Measurements from ENCODE around the gene TAS1R1. TPM values are rescaled to one million over a fixed set of nuclear protein-coding genes. Genes with fewer than 3 reads are reported as not detected.

TAS1R1 gene
- total RNA-seq, 2 experiments from 2014 or later: not detected

DNA sequence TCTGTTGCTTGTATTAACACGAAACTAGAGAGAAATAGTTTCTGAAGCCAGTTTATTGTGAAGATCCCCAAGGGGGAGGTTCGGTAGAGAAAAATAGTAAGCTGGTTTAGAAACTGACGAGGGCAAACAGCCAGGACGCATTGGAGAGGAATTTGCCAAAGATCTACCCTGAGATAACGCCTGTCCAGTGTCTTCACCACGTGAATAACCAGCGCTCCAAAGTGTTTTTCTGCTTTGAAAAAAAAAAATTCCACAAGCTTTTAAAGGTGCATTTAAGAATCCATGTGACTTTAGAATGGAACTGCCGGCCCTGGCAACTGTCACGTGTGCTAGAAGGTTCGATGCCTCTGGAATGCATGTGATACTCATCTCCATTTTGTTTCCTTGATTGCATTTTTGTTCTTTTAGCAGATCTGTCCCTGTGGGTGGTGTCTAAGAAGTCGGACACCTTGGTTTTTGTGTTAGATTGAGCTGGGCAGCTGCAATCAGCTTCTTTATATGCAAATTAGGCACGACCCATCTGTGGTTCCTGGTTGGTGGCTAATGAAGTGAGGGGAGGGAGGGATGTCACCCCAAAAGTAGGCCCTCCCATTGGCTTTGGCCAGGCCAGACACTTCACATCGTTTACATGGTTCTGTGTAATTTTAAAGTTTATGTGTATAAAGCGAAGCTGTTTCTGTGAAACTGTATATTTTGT is 68.3 kb downstream of the TAS1R1 start:
- Mint-ChIP-seq H3K4me3 (no peak overlapping the region), H3K27ac (no peak overlapping the region), H3K27me3 (no peaks in the 10 kb centered on the region), H3K36me3 (peaks cover 29% of the 10 kb centered on the region), H3K9me3 (no peaks in the 10 kb centered on the region), H3K4me1 (ENCODE audit: low read depth) (peaks cover 25% of the 10 kb centered on the region)
- no peak for DNase-seq
- CTCF ChIA-PET: interaction anchor here (1.3 kb wide), 1 partner anchor 69 kb away, joined by 5 read pairs; the partner anchor contains the start of gene NOL9
- intact Hi-C loops (cut with micrococcal nuclease): no loop called here
- POLR2A ChIA-PET: interaction anchor here (0.5 to 1.6 kb wide), 2 partner anchors 20 to 21 kb away, joined by 3 to 7 read pairs; partner anchors contain the start of gene KLHL21

DNA sequence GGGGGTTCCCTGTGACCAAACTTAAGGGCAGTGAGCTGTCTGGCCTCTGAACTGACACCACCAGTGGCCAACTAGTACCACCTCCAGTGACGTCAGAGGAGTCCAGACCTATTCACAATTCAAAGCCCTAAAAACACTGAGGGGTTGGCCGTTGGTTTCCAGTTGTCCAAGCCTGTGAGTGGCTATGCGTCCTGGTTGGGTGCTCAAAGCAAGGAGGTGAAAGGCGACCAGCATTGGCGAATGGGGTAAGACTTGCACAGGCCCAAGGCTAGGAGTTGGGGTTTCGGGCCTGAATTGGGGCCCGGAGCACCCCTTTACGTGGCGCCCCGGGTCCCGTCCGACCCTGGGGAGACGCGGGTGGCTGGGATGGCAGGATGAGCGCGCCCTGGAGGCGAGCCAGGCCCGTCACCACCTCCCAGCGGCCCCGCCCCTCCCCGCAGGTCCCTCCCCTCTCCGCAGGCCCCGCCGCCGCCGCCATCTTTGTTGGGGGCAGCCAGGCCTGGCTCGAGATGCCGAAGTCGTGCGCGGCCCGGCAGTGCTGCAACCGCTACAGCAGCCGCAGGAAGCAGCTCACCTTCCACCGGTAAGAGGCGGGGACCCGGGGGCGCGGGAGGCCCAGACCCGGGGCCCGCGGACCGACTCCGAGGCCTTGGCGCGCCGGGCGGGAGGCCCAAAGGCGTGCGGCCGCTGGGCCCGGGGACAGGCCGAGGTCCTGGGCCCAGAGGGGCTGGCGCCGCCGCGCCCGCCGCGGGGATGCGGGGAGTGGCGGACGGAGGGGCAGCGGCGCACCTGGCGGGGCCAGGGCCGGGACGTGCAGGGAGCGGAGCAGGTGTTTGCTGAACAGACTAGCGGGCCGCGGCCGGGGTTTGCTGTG is 69.8 kb downstream of the TAS1R1 start, which contains the start of gene THAP3:
Gene THAP3, plus strand, starts transcription at position 159 of the 874 bp plus-strand sequence. Its CDS starts 351 bp downstream, at position 510.
- CTCF ChIA-PET: interaction anchor here (0.7 to 1.1 kb wide), 3 partner anchors 20 to 71 kb away, joined by 3 to 4 read pairs (median 3); partner anchors contain the start of gene NOL9
- Mint-ChIP-seq H3K27me3 (no peaks in the 10 kb centered on the region), H3K27ac (peak within 1 kb of the TSS; percentile 71), H3K4me3 (peak within 1 kb of the TSS; percentile 91), H3K9me3 (no peaks in the 10 kb centered on the region), H3K36me3 (peaks cover 27% of the 10 kb centered on the region), H3K4me1 (ENCODE audit: low read depth) (peaks cover 25% of the 10 kb centered on the region)
- POLR2A ChIA-PET: interaction anchor here (1.2 to 1.6 kb wide), 2 partner anchors 23 to 25 kb away, joined by 4 to 7 read pairs; partner anchors contain the start of gene KLHL21
- intact Hi-C loops (cut with micrococcal nuclease): loop anchor here (1.0 to 5.0 kb wide), 3 partner anchors 12 to 133 kb away; partner anchors contain the start of genes PHF13 and PLEKHG5
- DNase-seq: peak; percentile 93

- H3K9me3 Mint-ChIP-seq: no peaks in the 10 kb centered on the region
- CTCF ChIA-PET: interaction anchor here (1.0 to 1.1 kb wide), 2 partner anchors 21 to 71 kb away, joined by 3 to 4 read pairs; partner anchors contain the start of gene NOL9
- peak overlapping the region; percentile 91 for H3K4me3 Mint-ChIP-seq
- peak overlapping the region; percentile 71 for H3K27ac Mint-ChIP-seq
- DNase-seq: peak; percentile 43
- no peaks in the 10 kb centered on the region for H3K27me3 Mint-ChIP-seq
- peaks cover 25% of the 10 kb centered on the region for H3K4me1 Mint-ChIP-seq (ENCODE audit: low read depth)
- intact Hi-C loops (cut with micrococcal nuclease): loop anchor here (1.0 to 5.0 kb wide), 3 partner anchors 12 to 133 kb away; partner anchors contain the start of genes PHF13 and PLEKHG5
- POLR2A ChIA-PET: no interaction called here
- peaks cover 25% of the 10 kb centered on the region for H3K36me3 Mint-ChIP-seq
Measured at GRCh38 chr1:6625584-6626149, 70.6 kb downstream of the TAS1R1 start.

- ChIA-PET POLR2A (no interaction called here), CTCF (interaction anchor here (1.0 kb wide), 1 partner anchor 104 kb away, joined by 3 read pairs; no protein-coding TSS in a partner anchor)
- peak overlapping the region; percentile 62 for H3K4me3 Mint-ChIP-seq
- H3K27ac Mint-ChIP-seq: no peak overlapping the region
- H3K4me1 Mint-ChIP-seq (ENCODE audit: low read depth): peaks cover 25% of the 10 kb centered on the region
- no peaks in the 10 kb centered on the region for H3K27me3 Mint-ChIP-seq
- H3K9me3 Mint-ChIP-seq: no peaks in the 10 kb centered on the region
- H3K36me3 Mint-ChIP-seq: peaks cover 20% of the 10 kb centered on the region
- no peak for DNase-seq
- intact Hi-C loops (cut with micrococcal nuclease): loop anchor here (5.0 kb wide), 1 partner anchor 135 kb away; the partner anchor contains the start of gene PLEKHG5
Measured at GRCh38 chr1:6627031-6627430, 71.9 kb downstream of the TAS1R1 start.

DNA sequence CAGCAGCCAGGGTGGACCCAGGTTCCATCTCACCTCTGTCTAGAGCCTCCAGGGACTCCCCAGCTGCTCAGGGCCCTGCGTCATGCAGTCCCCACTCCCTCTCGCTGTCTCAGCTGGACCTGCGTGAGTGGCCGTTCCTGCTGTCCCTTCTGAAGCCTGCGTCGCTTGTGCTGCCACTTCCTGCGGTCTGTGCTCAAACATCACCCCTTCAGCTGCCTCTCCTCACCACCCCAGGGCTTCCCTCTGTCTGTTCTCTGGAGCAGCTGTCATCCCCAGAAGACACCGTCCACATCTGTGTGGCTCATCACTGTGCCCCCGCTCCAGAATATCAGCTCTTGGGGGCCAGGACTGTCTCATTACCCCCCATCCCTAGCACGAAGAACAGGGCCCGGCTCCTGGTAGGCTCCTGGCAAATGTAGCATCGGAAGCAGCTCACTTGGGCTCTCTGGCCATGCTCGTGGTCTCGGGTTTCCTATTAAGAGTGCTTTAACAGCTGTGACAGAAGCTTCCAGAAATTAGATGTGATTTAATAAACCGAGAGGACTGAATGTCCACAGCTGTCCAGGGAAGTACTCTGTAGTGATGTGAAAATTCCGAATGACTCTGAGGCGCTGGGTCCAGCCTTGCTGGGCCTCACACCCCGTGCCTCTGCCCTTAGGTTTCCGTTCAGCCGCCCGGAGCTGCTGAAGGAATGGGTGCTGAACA is 72.9 kb downstream of the TAS1R1 start:
- Mint-ChIP-seq H3K27me3 (no peaks in the 10 kb centered on the region), H3K9me3 (no peaks in the 10 kb centered on the region), H3K4me3 (no peak overlapping the region), H3K36me3 (peaks cover 16% of the 10 kb centered on the region), H3K27ac (peak overlapping the region; percentile 6), H3K4me1 (ENCODE audit: low read depth) (peaks cover 25% of the 10 kb centered on the region)
- ChIA-PET POLR2A (no interaction called here), CTCF (interaction anchor here (1.1 to 1.2 kb wide), 2 partner anchors 26 to 142 kb away, joined by 3 read pairs; partner anchors contain the start of gene KLHL21)
- DNase-seq: no peak
- intact Hi-C loops (cut with micrococcal nuclease): loop anchor here (5.0 kb wide), 1 partner anchor 136 kb away; the partner anchor contains the start of gene PLEKHG5

- no peak for DNase-seq
- CTCF ChIA-PET: interaction anchor here (1.1 to 1.2 kb wide), 2 partner anchors 27 to 143 kb away, joined by 3 read pairs; partner anchors contain the start of gene KLHL21
- peaks cover 25% of the 10 kb centered on the region for H3K4me1 Mint-ChIP-seq (ENCODE audit: low read depth)
- intact Hi-C loops (cut with micrococcal nuclease): loop anchor here (5.0 kb wide), 1 partner anchor 137 kb away; the partner anchor contains the start of gene PLEKHG5
- H3K4me3 Mint-ChIP-seq: no peak overlapping the region
- no peaks in the 10 kb centered on the region for H3K9me3 Mint-ChIP-seq
- H3K27me3 Mint-ChIP-seq: no peaks in the 10 kb centered on the region
- POLR2A ChIA-PET: no interaction called here
- no peak overlapping the region for H3K27ac Mint-ChIP-seq
- H3K36me3 Mint-ChIP-seq: peaks cover 19% of the 10 kb centered on the region
Measured at GRCh38 chr1:6628971-6629479, 73.9 kb downstream of the TAS1R1 start.

Other genes with a start within 250 kb of the TAS1R1 start
- gene ACOT7, start 161.5 kb upstream of the TAS1R1 start, total RNA-seq: 10 to 100 TPM; 93.8 to 94.6 TPM
- under 1 TPM in 1 of 2 experiments, not detected in 1; 0.07 TPM for gene HES2, start 135.4 kb upstream of the TAS1R1 start, total RNA-seq
- gene ESPN, start 130.5 kb upstream of the TAS1R1 start, total RNA-seq: 1 to 10 TPM in 1 of 2 experiments, under 1 TPM in 1; 0.83 to 1.5 TPM
- gene TNFRSF25, start 89.1 kb upstream of the TAS1R1 start, total RNA-seq: 10 to 100 TPM; 90.0 to 97.4 TPM
- 1 to 10 TPM; 2.1 to 2.2 TPM for gene PLEKHG5, start 63.6 kb upstream of the TAS1R1 start, total RNA-seq
- gene NOL9, start 794 bp upstream of the TAS1R1 start, total RNA-seq: 10 to 100 TPM; 29.8 to 32.5 TPM
- 10 to 100 TPM; 24.6 to 28.1 TPM for gene ZBTB48, start 24.7 kb downstream of the TAS1R1 start, total RNA-seq
- gene KLHL21, start 47.6 kb downstream of the TAS1R1 start, total RNA-seq: 10 to 100 TPM; 18.1 to 19.4 TPM
- gene PHF13, start 58.4 kb downstream of the TAS1R1 start, total RNA-seq: 10 to 100 TPM; 16.8 to 16.9 TPM
- gene THAP3, start 69.6 kb downstream of the TAS1R1 start, total RNA-seq: 10 to 100 TPM; 22.8 TPM
- gene DNAJC11, start 146.5 kb downstream of the TAS1R1 start, total RNA-seq: 10 to 100 TPM; 35.5 to 38.3 TPM
- gene CAMTA1, start 230.1 kb downstream of the TAS1R1 start, total RNA-seq: 10 to 100 TPM; 64.7 to 68.9 TPM

Data from activated CD4-positive, alpha-beta memory T cell treated with anti-CD3 and anti-CD28 coated beads for 36 hours (primary cell).